HG02852 (cell line): ENCODE data around the gene MAP4K5.
A peak's percentile ranks its signal among the peaks of the same experiment; 100 is the strongest.
"Not testable (repeated sequence)": the region's sequence is repeated elsewhere in the genome, so short reads cannot be mapped to it uniquely, and the experiment has no call there.

ENCODE experiments used
- ATAC-seq: cut with Tn5 transposase; IDR thresholded peaks from one replicate; pipeline ENCODE4 v1.9.1; 2021; ENCODE audit warnings: mild to moderate bottlenecking, moderate library complexity; ENCODE audit not compliant: unreplicated experiment

MAP4K5 gene

GRCh38 chr14:50532502-50533240 lies at the start of gene MAP4K5:
Gene MAP4K5, minus strand, starts transcription at chr14:50532569. Its CDS starts 520 bp downstream, at chr14:50532049.
- peak; percentile 94 for ATAC-seq

- no peak for ATAC-seq
These were observed 46.1 kb upstream of the MAP4K5 start for GRCh38 chr14:50578433-50578832.

GRCh38 chr14:50577982-50578381 lies 45.6 kb upstream of the MAP4K5 start:
- no peak for ATAC-seq

GRCh38 chr14:50575769-50576168 lies 43.4 kb upstream of the MAP4K5 start:
- no peak for ATAC-seq

- no peak for ATAC-seq
These were observed 41.5 kb upstream of the MAP4K5 start for GRCh38 chr14:50573862-50574261.

GRCh38 chr14:50569714-50570274 lies 37.4 kb upstream of the MAP4K5 start:
- no peak for ATAC-seq

GRCh38 chr14:50562841-50563240 lies 30.5 kb upstream of the MAP4K5 start:
- no peak for ATAC-seq

GRCh38 chr14:50560931-50561285 lies 28.5 kb upstream of the MAP4K5 start:
- ATAC-seq: no peak

- ATAC-seq: peak; percentile 70
These were observed 27.9 kb upstream of the MAP4K5 start, which contains the start of gene ATL1 for GRCh38 chr14:50559990-50560930. Gene ATL1, plus strand, starts transcription at chr14:50560145. Its CDS starts 121 bp downstream, at chr14:50560266.

- ATAC-seq: not testable (repeated sequence)
These were observed 20.4 kb upstream of the MAP4K5 start for GRCh38 chr14:50552796-50553195.

- ATAC-seq: no peak
These were observed 19.5 kb upstream of the MAP4K5 start for GRCh38 chr14:50551877-50552276.

GRCh38 chr14:50550294-50550693 lies 17.9 kb upstream of the MAP4K5 start:
- no peak for ATAC-seq

GRCh38 chr14:50545618-50546017 lies 13.2 kb upstream of the MAP4K5 start:
- ATAC-seq: no peak

- ATAC-seq: no peak
These were observed 12.5 kb upstream of the MAP4K5 start for GRCh38 chr14:50544911-50545310.

- ATAC-seq: peak; percentile 60
These were observed 10.6 kb upstream of the MAP4K5 start for GRCh38 chr14:50542941-50543418.

- ATAC-seq: no peak
These were observed 8.8 kb upstream of the MAP4K5 start for GRCh38 chr14:50541159-50541567.

GRCh38 chr14:50539051-50539450 lies 6.7 kb upstream of the MAP4K5 start:
- no peak for ATAC-seq

GRCh38 chr14:50538034-50538433 lies 5.7 kb upstream of the MAP4K5 start:
- not testable (repeated sequence) for ATAC-seq

- no peak for ATAC-seq
These were observed 2.6 kb upstream of the MAP4K5 start for GRCh38 chr14:50534997-50535396.

GRCh38 chr14:50534416-50534815 lies 2.0 kb upstream of the MAP4K5 start:
- no peak for ATAC-seq

- no peak for ATAC-seq
These were observed 1.4 kb upstream of the MAP4K5 start for GRCh38 chr14:50533806-50534205.
